LoVo (cell line): ENCODE results near the gene PPP3R1.

Experiments used
- DNase-seq: peaks from one replicate; pipeline ENCODE4 v3.0.0-alpha.2; 2016; ENCODE audit warnings: low spot score

The PPP3R1 gene

DNA sequence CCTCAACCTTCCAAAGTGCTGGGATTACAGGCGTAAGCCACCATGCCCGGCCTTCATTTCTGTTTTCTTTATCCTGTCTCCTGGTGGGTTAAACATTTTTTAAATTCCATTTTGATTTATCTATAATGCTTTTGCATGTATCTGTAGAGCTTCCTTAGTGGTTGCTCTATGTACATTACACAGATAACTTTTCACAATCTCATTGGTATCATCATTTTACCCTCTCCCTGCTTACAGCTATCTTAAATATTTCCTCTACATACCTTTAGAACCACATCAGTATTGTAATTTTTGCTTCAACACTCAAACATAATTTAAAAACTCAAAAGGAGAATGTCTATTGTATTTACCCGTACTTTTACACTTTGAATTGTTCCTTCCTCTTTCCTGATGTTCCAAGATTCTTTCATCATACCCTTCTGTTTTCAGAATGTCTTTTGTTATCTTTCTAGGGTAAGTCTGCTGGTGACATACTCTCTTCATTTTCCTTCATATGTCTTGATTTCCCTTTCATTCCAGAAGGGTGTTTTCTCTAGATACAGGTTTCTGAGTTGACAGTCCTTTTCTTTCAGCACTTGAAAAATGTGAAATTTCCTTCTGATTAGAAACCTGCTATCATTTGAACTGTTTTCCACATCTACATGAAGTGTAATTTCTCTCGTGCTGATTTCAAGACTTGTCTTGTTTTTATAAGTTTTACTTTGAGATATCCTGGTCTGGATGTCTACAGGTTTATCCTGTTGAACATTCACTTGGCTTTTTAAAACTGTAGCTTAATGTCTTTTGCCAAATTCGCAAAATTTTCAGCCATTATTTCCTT, 21.9 kb downstream of the PPP3R1 start:
- no peak for DNase-seq

- no peak for DNase-seq
These were observed 25.5 kb downstream of the PPP3R1 start for GRCh38 chr2:68226794-68227193.

DNA sequence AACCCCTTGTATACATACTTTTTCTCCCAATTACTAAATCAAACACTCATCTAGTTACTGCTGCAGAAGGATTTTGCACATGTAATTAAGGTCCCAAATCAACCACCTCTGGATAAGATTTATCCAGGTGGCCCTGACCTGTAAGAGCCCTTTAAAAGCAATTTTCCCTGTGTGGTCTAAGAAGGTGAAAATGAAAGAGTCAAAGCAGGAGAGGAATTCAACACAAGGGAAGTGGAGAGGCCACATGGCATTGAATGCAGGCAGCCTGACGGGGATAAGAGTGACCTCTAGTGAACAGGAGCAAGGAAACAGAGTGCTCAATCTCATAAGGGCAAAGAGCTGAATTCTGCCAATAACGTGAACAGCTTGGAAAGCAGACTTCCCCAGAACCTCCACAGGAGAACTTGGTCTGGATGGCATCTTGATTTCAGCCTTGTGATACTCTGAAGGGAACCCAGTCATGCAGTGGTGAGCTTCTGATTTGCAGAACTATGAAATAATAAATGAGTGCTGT, 27.2 kb downstream of the PPP3R1 start:
- DNase-seq: peak; percentile 3

DNA sequence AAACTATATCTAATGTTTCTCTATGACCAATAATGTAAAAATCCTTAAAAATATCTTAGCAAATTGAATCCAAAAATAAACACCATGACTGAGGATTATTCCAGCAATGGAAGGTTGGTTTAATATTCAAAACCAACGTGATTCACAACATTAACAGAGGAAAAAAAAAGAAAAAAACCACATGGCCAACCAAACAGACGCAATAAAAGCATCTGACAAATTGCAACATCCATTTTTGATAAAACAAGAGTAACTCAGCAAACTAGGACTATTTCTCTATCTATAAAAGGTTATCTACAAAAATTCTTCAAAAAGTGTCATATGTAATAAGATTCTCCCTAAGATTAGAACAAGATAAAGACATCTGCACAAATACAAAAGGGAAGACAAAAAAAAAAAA, 28.9 kb downstream of the PPP3R1 start:
- DNase-seq: no peak

DNA sequence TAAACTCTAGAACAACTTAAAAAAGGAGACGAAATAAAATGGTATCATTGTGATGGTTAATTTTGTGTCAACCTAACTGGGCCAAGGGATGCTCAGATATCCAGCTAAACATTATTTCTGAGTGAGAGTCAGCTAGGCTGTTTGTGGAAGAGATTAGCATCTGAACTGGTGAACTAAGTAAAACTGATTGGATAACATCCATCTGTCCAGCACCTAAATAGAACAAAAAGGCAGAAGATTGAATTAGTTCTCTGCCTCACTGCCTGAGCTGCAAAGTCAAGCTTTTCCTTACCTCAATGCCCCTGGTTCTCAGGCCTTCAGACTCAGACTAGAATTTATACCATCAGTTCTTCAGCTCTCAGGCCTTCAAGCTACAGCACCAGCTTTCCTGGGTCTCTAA, 30.0 kb downstream of the PPP3R1 start:
- no peak for DNase-seq

- no peak for DNase-seq
These were observed 33.9 kb downstream of the PPP3R1 start for GRCh38 chr2:68218343-68218901.

- DNase-seq: no peak
These were observed 34.6 kb downstream of the PPP3R1 start for GRCh38 chr2:68217729-68218128.

DNA sequence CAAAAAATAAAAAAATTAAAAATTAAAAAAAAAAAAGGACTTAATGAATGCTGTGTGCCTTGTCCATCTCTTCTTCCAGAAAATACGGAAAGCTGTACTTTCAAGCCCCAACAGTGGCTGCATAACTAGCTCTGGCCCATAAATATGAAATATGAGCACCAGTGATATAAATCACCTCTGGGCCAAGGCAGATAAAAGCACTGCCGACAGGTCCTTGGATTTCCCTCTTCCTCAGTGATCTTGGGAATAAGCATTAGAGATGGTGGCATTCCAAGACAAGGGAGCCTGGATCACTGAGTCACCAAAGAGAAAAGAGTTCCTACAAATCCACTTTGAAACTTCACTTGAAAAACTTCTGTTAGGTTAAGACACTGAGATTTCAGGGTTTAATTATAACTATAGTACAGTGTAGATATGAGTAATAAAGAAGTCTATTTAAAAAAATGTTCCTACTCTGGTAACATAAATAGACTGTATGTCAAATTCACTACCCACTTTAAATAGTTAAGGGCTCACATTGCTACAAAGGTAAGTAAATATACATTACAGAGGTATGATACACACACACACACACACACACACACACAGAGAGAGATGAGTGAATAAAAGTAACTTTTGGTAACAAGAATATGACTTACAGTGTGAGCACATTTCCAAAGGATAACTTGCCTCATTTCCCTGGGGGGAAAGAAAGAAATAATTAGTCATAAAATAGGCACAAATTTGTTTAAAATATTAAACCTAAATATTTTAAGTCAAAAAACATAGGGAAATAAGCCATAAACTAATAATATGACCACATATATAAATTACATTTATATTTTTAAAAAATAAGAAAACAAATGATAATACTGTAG, 35.6 kb downstream of the PPP3R1 start:
- DNase-seq: no peak

- DNase-seq: no peak
These were observed 38.0 kb downstream of the PPP3R1 start for GRCh38 chr2:68214381-68214780.

- DNase-seq: no peak
These were observed 45.5 kb downstream of the PPP3R1 start for GRCh38 chr2:68206793-68207192.

GRCh38 chr2:68203587-68203986, 48.7 kb downstream of the PPP3R1 start:
- DNase-seq: no peak

DNA sequence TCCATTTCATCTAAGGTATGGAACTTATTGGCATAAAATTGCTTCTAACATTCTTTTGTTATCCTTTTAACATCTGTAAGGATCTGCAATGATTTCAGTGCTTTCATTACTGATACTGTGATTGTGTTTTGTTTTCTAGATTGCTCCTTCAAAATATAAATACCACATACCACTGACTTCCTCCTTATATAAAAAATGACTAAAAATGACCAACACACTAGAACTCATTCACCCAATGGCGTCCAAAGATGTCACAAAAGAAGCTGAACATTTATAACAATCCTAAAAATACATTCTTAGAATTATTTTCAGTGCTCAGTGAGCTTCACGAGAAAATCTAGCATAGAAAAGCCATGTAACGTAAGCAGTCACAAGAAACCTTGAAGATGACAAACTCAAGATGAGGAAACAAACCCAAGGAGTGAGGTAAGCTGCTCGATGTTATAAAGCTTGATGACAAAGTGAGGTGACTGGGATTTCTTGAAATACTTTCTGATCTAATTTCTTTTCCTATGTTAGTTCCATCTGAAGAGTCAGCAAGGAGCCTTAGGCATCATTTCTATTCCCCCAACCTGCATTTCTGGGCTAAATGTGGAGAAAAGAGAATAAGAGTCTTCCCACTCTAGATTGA, 52.1 kb downstream of the PPP3R1 start:
- no peak for DNase-seq

GRCh38 chr2:68196120-68196716, 56.1 kb downstream of the PPP3R1 start:
- peak; percentile 23 for DNase-seq

DNA sequence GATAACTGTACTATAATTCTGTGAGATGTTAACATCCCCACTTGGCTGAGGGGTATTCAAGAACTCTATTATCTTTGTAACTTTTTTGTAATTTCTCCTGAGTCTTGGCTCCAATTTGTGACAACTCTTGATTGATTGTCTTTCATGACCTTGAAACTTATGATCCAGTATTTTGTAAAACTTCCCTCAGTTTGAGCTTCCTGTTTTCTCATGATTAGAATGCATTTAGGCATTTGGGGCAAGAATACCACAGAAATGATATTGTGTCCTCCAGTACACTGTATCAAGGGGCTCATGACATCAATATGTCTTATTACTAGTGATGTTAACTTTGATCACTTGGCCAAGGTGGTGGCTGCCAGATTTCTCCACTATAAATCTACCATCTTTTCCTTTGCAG, 57.2 kb downstream of the PPP3R1 start:
- DNase-seq: no peak

- peak; percentile 21 for DNase-seq
These were observed 58.5 kb downstream of the PPP3R1 start for GRCh38 chr2:68193787-68194372.

DNA sequence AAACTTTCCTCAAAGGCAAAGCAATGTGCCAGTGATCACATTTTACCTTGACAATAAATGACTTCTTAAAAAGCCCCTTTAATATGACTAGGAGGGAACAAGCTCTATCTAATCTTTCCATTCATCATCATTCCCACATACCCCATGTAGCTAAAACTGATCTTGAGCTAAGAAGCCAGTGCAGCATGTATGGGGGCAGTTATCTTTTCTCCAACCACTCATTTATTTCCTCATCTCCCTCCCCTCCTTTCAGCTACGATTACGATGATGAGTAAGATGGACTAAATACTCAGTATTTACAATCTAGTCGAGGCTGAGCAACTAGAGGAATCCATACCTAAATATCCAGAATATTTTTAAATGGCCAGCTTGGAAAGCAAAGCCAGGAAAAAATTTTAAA, 59.2 kb downstream of the PPP3R1 start:
- no peak for DNase-seq

DNA sequence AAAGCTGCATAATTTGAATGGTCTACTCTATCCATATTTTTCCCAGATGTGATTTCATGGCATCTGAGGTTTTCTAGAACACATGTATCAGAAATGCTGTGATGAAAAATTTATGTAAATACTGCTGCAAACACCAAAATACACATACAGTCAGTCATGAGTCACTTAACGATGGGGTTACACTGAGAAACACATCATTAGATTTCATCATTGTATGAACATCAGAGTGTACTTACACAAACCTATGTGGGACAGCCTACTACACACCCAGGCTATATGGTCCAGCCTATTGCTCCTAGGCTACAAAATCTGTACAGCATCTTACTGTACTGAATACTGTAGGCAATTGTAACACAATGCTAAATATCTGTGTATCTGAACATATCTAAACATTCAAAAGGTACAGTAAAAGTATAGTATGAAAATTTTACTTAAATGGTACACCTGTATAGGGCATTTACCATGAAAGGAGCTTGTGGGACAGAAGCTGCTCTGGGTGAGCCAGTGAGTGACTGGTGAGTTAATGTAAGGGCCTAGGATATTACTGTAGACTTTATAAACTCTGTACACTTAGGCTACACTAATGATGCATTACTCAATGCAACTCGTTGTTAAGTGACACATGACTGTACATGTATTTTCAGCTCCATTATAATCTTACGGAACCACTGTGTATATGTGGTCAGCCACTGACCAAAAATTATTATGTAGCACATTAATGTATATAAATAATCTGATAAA, 61.2 kb downstream of the PPP3R1 start:
- DNase-seq: peak; percentile 43

GRCh38 chr2:68189991-68190784, 62.1 kb downstream of the PPP3R1 start:
- DNase-seq: no peak

- DNase-seq: no peak
These were observed 63.5 kb downstream of the PPP3R1 start for GRCh38 chr2:68188831-68189230.

DNA sequence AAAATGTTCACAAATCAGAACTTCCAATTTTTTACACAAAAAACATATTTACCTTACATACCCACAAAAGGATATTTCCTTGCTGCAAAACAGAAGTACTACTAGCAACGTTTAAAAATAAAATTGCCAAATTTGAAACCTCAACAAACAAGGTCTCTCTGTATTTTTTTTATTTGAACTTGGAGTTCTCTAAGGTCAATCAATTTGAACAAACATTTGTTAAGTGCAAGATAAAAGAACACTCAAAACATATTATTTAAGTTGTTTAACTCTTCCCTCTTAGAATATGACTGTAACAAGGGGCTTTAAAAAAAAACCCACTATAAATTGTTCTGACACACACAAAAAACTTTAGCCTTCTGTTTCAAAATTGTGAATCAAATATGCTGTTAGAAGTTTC, 65.0 kb downstream of the PPP3R1 start:
- no peak for DNase-seq
